Dermis microvascular lymphatic vessel endothelial cell (primary cell): ENCODE measurements around the gene PDE10A. TPM values are rescaled to one million over a fixed set of nuclear protein-coding genes. Genes with fewer than 3 reads are reported as not detected.
"Not testable (repeated sequence)": the region's sequence is repeated elsewhere in the genome, so short reads cannot be mapped to it uniquely, and the experiment has no call there.

Experiments used
- DNase-seq, 2 donors: peaks; one replicate each; pipeline versions ENCODE4 v3.0.0 to v3.0.0-alpha.2; 2010; ENCODE audit warnings: low read depth in 2 of 2
- total RNA-seq: library from RNA; depleted of rRNA; stranded (reverse); fragments of >200 nt; gene quantifications from 2 replicates; pipeline ENCODE4 v1.2.1, GENCODE V29; 2014

Gene PDE10A
- total RNA-seq, 1 donor from 2014 or later, result 8.0 TPM

DNA sequence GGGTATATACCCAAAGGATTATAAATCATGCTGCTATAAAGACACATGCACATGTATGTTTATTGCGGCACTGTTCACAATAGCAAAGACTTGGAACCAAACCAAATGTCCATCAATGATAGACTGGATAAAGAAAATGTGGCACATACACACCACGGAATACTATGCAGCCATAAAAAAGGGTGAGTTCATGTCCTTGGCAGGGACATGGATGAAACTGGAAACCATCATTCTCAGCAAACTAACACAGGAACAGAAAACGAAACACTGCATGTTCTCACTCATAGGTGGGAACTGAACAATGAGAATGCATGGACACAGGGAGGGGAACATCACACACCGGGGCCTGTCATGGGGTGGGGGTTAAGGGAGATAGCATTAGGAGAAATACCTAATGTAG, 70.1 kb downstream of the PDE10A start:
- not testable (repeated sequence) for DNase-seq

GRCh38 chr6:165588515-165588914, 74.5 kb downstream of the PDE10A start:
- no peak for DNase-seq

DNA sequence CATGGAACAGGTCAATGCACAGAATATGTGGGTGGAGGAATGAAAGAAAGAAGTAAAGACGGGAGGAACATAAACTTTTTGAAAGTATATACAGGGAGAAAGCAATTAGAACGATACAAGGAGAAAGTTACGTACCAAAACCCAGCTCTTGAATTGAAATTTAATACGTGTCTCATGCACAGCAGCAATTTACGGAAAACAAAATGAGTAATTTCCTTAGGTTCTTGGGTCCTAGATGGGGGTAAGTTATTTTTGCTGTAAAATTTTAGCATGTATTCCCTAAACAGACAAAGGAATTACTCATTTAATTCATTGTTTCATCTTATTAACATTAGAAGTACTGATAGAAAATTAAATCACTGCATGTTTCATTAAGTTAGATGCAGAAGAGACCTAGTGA, 75.8 kb downstream of the PDE10A start:
- peak in 1 of 2 donors; percentile 56 for DNase-seq

- no peak for DNase-seq
Observed at GRCh38 chr6:165586706-165587105, 76.3 kb downstream of the PDE10A start.

DNA sequence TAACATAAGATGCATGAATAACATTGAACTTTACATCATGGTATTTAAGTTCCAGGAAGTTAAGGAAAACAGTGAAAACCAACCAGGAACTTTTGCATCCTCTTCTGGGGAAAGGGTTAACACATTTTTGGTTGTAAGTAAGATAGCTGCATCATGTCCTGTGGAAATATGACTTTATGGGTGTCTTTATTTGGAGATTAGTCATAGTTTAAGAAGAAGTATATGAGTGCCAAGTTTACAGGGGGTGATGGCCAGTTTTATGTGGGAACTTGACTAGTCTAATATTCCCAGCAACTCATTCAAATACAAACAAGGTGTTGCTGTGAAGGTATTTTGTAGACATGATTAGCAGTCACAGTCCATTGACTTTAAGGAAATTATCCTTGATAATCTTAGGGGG, 78.0 kb downstream of the PDE10A start:
- DNase-seq, result peak in 1 of 2 donors; percentile 76

DNA sequence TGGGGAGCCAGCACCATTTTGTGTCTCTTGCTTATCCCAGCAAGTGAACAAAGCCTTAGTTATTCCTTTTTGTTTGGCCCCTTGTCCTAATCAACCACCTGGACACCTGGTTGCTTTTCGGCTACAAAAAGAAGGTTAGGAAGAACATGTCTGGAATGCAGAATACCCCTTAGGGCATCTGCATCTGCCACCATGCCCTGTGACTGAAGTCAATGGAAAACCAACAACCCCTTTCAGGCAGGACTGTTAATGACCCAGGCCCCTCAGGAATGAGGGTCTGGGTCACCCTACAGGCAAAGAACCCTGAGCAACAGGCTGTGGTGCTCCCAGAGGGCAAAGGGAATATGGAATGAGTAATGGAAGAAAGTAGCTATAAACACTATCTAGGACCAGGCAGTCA, 78.5 kb downstream of the PDE10A start:
- DNase-seq, result no peak

GRCh38 chr6:165581678-165582077, 81.4 kb downstream of the PDE10A start:
- no peak for DNase-seq

DNA sequence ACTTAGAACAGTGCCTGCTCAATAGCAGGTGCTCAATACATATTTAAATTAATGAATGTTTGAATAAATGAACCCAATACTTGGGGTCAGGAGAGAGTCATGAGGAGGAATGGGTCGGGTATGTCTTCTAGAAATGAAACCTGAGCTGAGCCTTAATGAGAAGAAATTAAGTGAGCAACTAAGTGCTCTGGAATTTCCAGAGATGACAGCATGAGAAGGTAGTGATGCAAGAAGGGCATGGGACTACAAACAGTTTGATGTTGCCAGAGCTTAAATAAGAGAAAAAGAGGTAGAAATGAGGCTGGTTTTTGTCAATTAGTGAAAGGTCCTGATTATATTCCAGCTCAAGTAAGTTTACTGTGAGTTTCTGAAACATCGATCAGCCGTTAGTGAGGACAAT, 82.9 kb downstream of the PDE10A start:
- DNase-seq, result no peak

GRCh38 chr6:165579151-165579550, 83.9 kb downstream of the PDE10A start:
- DNase-seq, result no peak

GRCh38 chr6:165577556-165577955, 85.5 kb downstream of the PDE10A start:
- no peak for DNase-seq

DNA sequence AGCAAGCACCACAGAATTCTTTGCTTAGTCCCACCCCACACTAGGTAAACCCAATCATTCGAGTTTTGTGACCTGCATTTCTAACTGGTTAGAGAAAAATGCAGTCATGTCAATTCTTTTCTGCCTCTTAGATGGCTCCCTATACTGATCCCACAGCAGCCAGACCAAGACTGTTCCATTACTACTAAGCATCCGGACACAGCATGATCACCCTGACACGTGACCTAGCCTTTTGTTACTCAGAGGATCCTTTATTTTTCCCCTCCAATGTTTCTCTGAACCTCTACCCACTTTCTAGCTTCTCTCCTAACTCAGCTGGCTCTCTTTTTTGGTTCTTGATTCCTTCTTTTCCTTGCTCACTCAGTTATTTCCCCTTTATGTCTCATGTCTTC, 87.9 kb downstream of the PDE10A start:
- DNase-seq, result peak in 1 of 2 donors; percentile 67

- DNase-seq, result peak; percentile 91 to 93
Observed at GRCh38 chr6:165574220-165575157, 88.6 kb downstream of the PDE10A start.

DNA sequence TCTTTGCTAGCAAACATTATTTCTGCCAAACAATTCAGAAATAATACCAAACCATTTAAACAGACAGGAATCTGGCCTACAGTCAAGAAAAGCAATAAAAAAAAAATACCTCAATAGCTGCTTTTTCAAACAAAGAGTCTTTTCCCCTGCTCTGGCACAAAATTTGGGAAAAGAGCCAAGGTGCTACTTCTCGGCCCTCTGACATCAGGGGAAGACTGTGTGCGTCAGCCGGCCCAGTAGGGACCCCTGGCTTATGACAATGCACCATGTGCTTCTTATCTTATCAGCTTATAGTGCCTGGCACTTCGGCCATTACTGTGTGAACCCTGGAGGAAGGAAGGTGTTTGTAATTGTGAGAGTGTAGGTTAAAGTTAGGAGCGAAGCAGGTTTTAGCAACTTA, 89.4 kb downstream of the PDE10A start:
- peak; percentile 94 to 98 for DNase-seq

GRCh38 chr6:165571721-165572132, 91.3 kb downstream of the PDE10A start:
- no peak for DNase-seq

GRCh38 chr6:165571068-165571682, 91.9 kb downstream of the PDE10A start:
- no peak for DNase-seq

DNA sequence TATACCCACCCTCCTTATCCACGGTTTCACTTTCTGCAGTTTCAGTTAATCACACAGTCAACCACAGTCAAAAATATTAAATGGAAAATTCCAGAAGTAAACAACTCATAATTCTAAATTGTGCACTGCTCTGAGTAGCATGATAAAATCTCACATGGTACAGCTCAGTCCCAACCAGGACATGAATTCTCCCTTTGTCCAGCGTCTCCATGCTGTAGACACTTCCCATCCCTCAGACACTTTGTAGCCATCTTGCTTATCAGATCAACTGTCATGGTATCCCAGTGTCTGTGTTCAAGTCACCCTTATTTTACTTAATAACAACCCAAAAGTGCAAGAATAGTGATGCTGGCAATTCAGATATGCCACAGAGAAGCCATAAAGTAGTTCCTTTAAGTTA, 94.7 kb downstream of the PDE10A start:
- no peak for DNase-seq

- no peak for DNase-seq
Observed at GRCh38 chr6:165566088-165566828, 96.8 kb downstream of the PDE10A start.

DNA sequence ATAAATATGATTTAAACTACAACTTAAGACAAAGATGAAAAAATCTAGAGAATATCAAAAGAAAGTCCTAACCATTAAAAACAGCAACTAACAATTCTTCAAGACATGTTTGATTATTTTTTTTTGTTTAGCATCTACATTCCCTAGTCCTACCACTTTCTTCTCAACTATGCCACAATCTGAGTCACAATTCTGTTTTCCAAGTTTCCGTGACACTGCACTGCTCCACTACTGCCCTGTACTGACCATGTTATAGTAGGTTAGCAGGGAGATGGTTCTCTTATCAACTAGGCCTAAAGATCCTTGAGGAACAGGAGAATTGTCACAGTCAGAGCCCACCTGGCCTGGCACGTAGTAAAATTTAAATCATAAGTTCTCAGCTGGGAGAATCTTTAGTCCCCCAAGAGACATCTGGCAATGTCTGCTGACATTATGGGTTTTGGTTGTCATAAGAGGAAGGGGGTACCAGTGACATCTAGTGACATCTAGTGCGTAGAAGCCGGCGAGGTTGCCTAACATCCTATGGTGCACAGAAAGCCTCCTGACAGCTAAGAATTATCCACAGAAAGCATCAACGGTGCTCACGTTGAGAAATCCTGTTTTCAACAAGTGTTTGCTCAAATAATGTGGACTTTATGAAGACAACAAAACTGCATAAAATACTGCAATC, 100.5 kb downstream of the PDE10A start:
- DNase-seq, result peak in 1 of 2 donors; percentile 23

DNA sequence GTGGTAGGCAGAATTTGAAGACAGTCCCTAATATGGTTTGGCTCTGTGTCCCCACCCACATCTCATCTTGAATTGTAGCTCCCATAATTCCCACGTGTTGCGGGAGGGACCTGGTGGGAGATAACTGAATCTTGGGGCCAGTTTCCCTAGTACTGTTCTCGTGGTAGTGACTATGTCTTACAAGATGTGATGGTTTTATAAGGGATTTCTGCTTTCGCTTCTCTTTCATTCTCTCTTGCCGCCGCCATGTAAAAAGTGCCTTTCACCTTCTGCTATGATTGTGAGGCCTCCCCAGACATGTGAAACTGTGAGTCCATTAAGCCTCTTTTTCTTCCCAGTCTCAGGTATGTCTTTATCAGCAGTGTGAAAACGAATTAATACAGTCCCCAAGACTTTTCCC, 103.4 kb downstream of the PDE10A start:
- no peak for DNase-seq

- DNase-seq, result not testable (repeated sequence)
Observed at GRCh38 chr6:165558097-165558496, 104.9 kb downstream of the PDE10A start.

DNA sequence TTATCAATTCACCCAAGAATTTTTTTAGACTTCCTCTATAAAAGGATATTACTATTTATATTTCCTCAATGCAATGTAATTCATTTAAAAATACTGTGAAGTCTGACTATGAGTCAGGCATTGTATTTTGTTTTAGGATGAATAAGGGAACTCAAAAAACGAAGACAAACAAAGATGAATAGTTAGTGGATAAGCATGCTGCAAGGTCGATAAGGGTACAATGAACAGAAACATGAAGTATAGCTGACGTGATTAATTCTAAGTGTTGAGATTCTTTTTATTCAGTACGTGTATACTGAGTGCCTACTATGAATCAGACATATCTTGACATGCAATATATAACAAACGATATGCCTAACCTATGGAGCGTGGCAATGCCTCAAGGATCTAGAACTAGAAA, 105.4 kb downstream of the PDE10A start:
- peak in 1 of 2 donors; percentile 56 for DNase-seq
